Measurements from ENCODE around the gene FOXD4.
"Not testable (repeated sequence)": the region's sequence is repeated elsewhere in the genome, so short reads cannot be mapped to it uniquely, and the experiment has no call there.

FOXD4 gene
- total RNA-seq = 0 to 0.49 reads per million in 2 donors

DNA sequence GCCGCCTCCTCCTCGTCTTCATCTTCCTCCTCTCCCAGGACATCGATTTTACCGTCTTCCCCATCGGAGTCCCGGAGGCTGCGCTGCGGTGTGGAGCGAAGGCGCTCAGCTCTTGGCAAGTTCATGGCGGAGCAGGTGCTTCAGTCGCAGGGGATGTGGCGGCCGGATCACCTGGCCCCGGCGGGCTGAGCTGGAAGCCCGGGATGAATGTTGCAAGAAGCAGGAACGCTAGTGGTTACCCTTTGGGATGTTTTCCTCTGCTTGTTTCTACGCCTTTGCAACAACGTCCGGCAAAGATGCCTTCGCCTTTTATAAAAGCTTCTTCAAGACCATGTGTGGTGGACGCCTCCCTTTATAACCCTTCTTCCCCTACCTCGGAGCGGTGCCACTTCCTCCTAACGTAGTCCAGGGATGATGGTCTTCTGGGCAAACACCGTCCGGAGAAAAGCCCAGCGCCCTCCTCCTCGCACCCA, at the start of gene FOXD4:
Gene FOXD4 (minus strand): TSS at position 423 of the 473 bp plus-strand sequence. CDS start 298 bp downstream, at position 125.
- not testable (repeated sequence) for DNase-seq

DNA sequence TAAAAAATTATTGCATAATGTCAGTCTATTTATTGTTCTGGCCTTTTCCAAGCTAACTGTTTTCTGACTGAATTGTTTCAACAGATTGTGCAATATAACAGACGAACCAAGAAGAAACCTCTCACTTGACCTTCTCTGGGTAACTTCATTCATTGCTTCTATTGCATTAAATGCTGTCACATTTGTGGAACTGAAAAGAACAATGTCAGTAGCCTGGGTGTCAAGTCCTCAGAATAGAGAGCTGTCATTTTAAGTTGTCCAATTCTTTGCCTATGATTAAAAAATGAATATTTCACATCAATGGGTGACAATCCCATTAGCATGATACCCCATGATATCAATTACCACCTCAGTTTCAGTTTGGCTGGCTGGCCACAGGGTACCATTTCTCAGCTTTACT, 41.7 kb upstream of the FOXD4 start:
- not testable (repeated sequence) for DNase-seq

DNA sequence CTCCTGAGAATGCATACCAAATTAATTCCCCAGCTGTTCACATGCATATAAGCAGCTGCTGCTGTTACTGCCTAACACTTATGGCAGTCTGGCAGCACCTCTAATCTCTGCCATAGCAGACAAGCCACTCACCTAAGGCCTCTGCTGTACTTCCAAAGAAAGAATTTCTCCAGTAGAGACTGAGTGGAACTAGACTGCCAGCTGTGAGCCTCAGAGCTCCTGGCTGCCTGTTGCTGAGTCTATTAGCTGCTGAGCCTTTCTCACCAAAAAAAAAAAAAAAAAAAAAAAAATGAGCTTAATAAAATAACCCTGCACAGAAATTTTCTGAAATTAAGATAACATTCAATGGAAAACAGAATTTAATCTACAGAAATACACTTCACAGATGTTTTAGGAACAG, 33.0 kb upstream of the FOXD4 start:
- not testable (repeated sequence) for DNase-seq

DNA sequence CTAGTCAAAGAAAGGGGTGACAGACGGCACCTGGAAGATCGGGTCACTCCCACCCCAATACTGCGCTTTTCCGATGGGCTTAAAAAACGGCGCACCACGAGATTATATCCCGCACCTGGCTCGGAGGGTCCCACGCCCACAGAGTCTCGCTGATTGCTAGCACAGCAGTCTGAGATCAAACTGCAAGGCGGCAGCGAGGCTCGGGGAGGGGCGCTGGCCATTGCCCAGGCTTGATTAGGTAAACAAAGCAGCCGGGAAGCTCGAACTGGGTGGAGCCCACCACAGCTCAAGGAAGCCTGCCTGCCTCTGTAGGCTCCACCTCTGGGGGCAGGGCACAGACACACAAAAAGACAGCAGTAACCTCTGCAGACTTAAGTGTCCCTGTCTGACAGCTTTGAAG, 21.7 kb upstream of the FOXD4 start:
- DNase-seq = not testable (repeated sequence)

DNA sequence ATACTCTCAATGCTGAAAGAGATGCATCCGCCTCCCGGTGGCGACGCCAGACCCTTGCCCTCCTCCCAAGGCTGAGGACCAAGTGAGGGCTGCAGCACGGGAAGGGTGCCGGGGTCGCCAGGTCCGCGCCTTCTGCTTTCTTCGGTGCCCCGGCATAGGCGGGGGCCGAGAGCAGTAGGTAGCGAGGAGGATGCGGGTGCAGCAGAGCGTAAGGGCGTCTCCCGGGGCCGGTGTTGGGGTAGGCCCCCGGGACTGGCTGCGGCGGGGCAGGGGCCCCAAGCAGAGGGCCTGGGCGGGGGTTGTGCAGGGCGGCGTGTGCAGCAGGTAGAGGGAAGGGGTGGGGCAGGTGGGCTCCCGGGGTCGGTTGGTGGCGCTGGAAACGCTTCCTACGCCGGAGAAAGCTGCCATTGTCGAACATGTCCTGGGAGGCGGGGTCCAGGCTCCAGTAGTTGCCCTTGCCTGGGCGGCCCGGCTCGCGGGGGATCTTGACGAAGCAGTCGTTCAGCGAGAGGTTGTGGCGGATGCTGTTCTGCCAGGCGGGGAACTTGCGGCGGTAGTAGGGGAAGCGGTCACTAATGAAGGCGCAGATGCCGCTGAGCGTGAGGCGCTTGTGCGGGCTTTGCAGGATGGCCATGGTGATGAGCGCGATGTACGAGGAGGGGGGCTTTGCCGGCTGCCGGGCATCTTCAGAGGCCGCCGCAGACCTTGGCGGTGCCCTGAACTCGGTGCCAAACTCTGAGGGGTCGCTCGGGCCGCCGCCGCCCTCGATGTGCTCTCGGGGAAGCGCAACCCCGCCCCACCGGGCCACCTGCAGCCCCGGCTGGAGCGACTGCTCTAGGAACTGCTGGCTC, 848 bp downstream of the FOXD4 start:
- DNase-seq = not testable (repeated sequence)

DNA sequence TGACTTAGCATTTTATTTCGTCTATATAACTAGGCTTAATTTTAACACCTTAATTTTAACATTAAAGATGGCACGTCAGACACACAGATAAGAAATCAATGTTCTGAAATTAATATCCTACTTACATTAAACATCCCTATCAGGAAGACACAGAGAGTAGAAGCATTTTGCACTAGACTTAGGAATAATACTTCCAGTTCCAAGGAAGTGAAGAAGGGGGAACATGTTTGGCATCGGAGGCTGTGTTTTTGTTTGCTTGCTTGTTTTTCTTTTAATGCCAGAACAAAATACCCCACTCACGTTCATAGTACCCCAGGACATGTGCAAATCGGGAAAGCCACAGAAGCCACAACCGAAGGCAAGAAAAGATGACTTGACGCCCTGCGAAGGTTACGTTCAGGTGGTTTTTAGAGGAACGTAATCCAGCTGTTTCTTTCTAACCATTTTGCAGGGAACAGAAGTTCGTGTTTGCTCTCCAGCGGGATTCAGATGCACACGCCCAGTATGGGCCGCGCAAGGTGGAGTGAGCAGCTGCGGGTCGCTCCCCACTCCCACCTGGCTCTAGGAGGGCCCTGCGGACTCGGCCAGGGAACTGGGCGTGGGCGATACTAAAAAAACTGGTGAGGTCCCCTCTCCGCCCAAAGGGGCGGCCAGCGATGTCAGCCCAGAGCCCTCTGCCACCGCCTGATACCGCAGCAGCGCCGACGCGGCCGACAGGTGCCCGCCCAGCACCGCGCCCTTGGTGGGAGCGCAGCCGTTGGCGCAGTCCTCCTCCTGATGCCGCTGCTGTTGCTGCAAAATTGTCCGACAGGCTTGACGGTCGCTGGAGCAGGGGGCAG, 1.8 kb downstream of the FOXD4 start:
- DNase-seq = not testable (repeated sequence)

DNA sequence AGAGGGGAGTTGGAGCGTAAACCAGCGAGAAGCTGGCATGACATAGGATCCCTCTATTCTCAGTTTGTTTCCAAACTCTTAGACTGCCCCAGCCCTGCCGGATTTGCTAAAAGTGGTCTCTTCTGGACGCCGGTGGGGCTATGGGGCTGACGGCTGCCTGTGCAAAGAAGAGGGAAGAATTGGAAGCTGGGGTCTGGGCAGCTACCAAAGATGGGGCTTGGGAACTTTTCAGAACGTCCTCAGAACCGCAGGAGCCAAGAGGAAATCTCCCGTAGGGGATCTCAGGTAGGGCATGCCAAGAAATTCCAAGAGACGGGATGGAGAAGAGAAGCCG, 3.1 kb downstream of the FOXD4 start:
- not testable (repeated sequence) for DNase-seq

DNA sequence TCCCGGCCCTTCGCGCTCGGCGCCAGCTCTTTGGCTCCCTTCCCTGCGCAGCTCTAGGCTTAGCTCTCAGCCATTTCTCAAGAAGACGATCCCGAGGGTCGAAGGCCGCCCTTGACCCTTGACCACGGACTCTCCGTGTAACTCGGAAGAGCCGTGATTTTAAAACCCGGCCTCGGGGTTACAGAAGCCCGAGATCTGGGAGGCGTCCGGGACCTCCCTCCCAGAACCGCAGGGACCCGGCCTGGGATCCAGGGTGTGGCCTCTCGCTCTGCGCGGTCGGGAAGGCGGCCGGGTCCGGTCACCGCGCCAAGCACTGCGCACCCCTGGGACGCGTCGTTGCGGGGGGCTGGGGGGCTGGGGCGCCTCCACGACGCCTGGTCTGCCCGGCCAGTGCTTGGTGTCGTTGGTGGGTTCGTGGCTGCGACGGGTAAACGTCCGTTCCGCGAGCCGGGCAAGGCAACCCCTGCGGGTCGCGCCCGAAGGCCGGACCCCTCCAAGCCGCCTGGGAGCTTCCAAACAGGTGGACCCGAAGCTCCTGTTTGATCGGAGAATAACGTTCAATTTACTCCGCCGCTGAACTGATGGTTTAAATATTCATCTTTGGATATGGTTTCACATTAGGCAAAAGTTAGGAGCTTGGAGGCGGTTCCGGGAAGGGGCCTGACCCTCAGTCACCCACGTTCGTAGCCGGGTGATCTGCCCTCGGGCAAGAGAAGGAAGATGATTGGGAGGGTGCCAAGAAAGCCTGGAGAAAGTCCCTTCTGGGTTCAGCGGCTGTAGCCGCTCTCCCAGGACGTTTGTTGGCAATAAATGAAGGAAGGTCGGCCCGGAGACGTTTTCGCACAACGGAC, 3.7 kb downstream of the FOXD4 start:
- not testable (repeated sequence) for DNase-seq

DNA sequence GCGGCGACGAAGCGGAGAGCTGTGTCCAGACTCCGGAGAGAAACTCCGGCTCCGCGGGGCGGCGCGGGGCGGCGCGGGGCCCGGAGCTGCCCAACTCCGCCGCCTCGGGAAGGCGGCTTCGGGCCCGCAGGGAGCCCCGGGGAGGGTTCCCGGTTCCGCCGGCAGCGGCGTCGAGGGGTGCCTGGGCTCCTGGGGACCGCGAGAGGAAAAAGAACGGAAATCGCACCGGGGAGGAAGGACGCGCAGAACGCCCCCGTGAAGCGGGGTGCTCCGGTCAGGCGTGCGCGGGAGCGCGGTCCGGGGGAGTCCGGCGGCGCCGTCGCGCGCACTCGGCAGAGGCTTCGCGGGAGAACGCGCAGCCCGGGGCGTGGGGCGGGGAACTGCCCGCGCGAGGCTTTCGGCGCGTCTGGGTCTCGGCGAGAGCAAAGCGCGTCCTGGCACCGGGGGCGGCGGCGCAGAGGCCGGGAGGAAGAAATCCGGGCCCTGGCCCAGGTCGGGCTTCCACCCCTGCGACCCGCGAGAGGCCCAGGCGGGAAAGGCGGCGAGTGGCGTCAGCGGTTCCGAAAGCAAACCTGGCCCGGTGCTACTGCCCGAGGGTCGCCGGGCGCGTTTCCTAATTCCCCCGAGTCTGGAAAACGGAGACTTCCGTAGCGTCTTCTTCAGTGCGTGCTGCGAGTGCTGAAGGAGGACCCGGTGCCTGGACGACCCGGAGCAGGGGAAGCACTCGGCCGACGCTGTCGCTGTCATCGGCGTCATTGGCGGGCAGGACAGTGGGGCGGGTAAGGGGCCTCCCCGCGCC, 4.5 kb downstream of the FOXD4 start:
- DNase-seq = not testable (repeated sequence)

DNA sequence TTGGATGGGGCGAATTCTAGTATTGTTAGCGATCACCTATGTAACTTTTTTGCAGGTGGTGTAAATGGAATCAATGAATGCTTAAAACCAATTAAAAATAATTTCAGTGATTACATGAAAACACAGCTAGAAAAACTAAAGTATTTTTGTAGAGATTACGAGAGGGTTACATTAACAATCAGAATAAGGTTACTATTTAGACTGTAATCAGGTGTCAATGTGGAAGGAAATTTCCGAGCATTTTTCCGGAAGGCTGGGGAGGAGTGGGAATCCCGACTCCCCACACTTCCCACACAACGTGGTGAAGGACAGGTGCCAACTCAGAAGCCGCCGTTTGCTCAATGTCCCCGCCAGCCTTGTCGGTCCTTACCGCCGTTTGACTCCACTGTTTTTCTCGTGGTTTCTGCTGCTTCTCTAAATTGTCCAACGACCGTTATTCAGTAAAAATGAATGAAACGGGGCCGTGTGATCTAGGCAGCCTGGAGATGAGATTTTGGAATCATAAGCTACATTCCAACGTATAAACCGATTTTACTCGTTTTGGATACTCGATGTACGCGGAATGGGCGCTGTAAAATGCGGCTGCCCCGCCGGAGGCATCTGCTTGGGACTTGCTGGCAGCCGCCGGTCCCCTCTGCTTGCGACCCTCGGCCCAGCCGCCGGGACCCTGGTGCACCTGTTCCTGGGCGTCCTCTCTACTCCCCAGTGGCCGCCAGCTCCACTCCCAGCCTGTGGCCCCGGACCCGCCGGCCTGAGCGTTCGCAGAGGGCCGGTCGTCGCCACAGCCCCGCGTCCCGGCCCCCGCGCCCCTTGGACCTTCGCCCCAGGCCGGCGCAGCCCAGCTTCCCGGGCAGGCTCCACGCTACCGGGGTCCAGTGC, 5.4 kb downstream of the FOXD4 start:
- DNase-seq = not testable (repeated sequence)

DNA sequence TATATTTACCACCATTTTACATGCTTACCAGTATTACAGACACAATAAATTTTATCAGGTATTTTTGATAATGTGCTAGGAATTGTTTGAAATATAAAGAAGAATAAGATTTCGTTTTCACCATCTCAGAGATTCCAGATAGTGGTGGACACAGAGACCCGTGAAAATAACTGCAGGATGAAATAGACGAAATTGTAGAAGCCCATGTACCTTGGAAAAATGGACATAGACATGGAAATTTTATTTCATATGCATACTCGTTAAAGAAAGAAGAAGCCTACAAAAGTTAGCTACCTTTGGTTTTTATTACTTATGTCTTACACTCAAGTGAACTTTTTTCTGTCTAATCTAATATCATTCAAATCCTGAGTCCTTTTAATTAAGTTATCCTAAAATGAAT, 7.5 kb downstream of the FOXD4 start:
- not testable (repeated sequence) for DNase-seq

DNA sequence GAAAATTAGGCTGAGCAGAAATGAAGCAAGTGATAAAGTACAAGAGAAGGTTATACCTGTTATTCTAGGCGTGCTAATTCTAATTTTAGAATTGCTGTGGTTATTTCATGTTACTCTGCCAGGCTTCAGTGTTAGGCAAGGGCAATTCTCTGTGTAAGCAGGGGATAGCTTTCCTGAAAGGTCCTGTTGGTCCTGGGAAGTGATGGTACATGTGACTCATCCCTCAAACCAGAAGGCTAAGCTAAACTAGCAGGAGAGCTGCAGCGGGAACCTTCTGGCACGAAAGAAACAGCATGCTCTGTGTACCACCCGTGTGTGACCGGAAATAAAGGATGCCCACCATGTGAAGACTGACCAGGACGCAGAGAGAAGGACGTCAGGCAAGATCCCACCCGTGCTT, 8.7 kb downstream of the FOXD4 start:
- not testable (repeated sequence) for DNase-seq

DNA sequence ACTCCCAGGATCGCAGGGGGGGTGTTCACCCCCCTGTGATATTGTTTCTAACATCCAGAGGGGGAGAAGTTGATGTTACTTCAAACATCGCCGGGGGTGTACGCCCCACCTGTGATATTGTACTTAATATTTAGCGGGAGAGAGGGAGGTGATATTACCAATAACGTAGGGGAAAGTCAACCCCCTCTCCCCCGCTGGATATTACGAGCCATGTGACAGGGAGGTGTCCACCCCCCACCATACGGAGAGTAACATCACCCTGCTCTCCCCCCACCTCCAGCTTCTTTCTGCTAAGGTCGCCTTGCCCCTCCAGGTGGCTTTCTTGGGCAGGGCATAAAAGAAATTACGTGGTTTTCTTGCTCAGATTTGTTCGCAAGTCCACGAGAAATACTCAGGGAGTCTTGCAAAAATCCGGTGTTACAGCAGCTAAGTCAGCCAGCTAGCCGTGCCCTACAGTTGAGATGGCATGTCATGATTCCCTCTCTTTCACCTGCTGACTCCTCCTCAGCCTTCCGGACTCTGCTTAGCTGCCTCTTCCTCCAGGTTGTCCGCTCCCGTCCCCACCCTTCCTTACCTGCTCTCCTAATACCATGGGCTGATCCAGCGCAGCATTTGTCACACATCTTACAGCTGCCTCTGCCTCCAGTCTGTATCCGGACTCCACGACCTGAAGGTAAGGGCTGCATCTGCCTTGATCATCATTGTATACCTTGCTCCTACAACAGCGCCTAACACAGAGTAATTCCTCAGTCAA, 9.3 kb downstream of the FOXD4 start:
- DNase-seq = not testable (repeated sequence)

DNA sequence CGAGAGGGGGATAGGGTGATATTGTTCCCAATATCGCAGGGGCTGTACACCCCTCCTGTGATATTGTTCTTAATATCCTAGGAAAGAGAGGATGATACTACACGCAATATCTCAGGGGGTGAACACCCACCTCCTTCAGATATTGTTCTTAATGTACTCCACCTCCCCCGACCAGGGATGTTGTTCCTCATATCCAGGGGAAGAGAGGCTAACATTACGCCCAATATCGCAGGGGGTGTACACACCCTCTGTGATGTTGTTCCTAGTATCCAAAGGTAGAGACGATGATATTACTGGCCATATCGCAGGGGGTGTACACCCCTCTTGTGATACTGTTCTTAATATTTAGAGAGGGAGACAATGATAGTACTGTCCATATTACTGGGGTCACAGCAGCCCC, 12.2 kb downstream of the FOXD4 start:
- not testable (repeated sequence) for DNase-seq

DNA sequence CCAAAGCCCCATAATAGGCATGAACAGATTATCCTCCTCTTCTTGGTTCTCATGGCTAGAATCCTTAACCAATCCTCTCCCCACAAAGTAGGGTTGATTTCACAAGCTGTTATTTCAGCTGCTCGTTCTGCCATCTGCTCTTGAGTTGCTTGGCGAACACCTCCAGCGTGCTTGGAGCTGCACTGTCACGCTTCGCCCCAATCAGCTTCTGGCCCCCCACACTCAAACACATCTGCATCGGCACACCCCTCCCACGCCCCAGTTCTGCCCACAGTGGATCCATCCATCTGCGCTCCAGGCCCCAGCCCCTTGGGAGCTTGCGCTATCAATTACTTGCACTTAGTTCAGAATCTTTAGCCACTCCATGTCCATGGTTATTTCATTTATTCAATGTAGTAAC, 17.8 kb downstream of the FOXD4 start:
- not testable (repeated sequence) for DNase-seq

DNA sequence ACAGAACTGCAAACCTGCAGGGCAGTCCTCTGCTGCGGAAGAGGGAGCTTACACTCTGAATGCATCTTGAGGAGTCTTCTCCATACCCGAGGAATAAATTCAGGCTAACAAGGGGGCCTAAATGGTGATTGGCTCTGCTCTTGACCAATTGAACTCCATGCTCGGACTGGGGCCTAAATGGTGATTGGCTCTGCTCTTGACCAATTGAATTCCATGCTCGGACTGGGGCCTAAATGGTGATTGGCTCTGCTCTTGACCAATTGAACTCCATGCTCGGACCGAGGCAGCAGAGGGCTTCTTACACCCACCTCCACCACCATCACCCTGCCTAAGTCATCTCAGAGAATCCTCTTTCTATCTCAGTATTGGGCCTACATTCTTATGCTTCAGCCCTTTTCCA, 18.4 kb downstream of the FOXD4 start:
- not testable (repeated sequence) for DNase-seq

DNA sequence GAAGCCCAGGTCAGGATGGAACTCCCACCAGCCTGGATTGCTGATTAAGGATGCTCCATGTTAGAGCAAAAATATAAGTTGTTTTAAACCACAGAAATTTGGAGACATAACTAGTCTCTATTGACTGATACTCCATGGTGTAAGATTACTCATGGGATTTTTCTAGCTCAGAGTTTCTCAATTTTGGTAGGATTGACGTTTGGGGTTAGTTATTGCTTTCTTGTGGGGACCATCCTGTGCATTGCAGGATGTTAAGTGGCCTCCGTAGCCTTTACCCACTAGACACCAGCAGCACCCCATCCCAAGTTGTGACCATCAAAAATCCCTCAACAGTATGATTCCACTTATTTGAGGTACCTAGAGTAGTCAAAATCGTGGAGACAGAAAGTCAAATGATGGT, 19.4 kb downstream of the FOXD4 start:
- DNase-seq = not testable (repeated sequence)

DNA sequence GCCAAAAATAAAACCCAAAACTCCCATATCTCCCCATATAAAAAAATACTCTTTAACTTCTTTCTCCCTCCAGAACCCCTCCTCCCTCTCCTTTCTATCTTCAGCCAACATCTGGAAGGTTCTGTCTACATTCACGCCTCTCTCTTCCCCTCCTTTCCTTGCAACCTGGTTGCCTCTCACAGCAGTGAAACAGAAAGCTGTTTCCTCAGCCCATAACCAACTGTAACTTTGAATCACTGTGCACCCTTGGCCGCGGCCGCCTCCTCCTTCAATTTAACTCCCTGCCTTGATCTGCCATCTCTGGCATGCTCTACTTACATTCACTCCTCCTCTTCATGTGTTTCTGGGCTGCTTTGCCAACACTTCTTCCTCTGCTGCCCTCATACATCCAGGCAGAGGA, 23.2 kb downstream of the FOXD4 start:
- DNase-seq = not testable (repeated sequence)

DNA sequence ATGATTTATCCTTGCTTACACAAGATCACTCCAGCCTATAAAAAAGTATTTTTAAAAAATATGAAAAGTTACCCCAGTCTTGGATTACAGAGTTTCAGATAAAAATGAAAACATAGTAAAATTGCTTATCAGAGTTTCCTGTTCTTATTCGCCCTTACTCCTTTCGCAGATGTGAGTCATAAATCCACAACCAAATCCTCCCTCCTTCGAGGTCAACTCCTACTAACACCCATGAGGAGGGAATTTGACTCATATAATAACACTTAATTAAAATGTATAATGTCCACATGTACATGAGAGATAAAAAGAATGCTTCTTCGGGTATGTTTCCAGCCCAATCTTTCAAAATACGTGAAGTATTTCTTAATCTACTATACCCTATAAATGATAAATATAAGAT, 23.9 kb downstream of the FOXD4 start:
- DNase-seq = not testable (repeated sequence)

DNA sequence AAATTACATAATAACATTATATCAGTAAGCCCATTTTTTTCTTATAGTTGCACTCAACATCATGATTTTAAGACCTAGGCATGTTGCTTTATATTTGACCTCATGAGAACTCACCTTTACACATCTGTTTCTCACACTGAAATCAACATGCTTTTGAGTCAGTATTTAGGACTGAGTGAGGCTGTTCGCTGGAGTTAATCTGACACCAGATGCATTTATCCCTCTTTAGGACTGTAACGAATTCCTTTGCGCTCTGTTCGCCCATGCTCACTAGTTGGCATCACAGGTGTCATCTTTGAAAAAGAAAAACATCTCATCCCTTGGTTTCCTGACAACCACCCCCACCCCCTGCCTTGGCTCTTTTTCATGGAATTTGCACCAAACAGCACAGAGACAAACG, 24.3 kb downstream of the FOXD4 start:
- DNase-seq = not testable (repeated sequence)

All from T-helper 9 cell (primary cell).